PC-3 (cell line): Measurements from ENCODE around the gene ZG16.

Source experiments
- CTCF ChIP-seq: fragments of 300-600 bp; sonication (generic); conservative IDR thresholded peaks from 2 replicates; pipeline ENCODE4 v1.5.1; 2017; ENCODE audit warnings: antibody characterized with exemption, low read depth, mild to moderate bottlenecking, low read length
- EZH2 ChIP-seq: fragments of 300-600 bp; sonication (generic); IDR thresholded peaks from one replicate; pipeline ENCODE4 v1.6.1; 2017; ENCODE audit warnings: antibody characterized with exemption, mild to moderate bottlenecking, low read length; ENCODE audit not compliant: unreplicated experiment
- EZH2phosphoT487 ChIP-seq: fragments of 300-600 bp; sonication (generic); IDR thresholded peaks from 2 replicates; pipeline ENCODE4 v1.6.1; 2018; ENCODE audit warnings: mild to moderate bottlenecking, antibody characterized with exemption, low read length, borderline replicate concordance

- no peak for TF ChIP-seq CTCF
- TF ChIP-seq EZH2phosphoT487, result no peak
- TF ChIP-seq EZH2, result no peak
Observed at GRCh38 chr16:29775742-29776408, 2.2 kb upstream of the ZG16 start.
